B cell (primary cell): ENCODE results near the gene COTL1.

Source experiments
- EZH2 ChIP-seq: IDR thresholded peaks from 2 replicates; pipeline ENCODE4 v1.6.1; 2012; ENCODE audit warnings: borderline replicate concordance, low read depth, mild to moderate bottlenecking, moderate library complexity, low read length; ENCODE audit not compliant: insufficient read depth, poor library complexity, severe bottlenecking
- TF ChIP-seq, protein P1 (sequence below): fragments of 200-600 bp; IDR thresholded peaks from one replicate; pipeline ENCODE4 v1.8.0; 2022; ENCODE audit warnings: antibody characterized with exemption, mild to moderate bottlenecking

DNA sequence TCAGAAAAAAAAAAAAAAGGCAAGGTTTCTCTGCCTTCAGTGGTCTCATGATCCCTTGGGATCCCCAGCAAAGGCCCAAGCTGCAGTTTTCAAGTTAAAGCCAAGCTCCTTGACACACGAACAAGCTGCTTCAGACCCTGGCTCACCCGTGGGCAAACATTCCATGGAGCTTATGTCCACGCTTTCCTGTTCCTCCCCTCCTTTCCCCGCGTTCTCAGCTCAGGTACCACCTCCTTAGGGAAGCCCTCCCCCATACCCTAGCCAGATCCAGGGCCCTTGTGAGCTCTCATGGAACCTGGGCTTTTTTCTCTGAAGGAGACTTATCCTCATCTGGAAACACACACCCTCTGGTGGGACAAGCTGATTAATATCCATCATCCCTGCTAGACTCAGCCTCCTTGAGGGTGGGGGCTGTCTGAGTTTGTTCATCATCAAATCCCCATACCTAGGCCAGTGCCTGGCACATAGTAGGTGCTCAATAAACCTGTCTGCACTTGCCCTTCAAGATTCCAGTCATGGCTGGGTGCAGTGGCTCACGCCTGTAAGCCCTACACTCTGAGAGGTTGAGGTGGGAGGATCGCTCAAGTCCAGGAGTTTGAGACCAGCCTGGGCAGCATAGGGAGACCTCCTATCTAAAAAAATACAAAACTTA lies 54.7 kb downstream of the COTL1 start:
- TF ChIP-seq, protein P1, sequence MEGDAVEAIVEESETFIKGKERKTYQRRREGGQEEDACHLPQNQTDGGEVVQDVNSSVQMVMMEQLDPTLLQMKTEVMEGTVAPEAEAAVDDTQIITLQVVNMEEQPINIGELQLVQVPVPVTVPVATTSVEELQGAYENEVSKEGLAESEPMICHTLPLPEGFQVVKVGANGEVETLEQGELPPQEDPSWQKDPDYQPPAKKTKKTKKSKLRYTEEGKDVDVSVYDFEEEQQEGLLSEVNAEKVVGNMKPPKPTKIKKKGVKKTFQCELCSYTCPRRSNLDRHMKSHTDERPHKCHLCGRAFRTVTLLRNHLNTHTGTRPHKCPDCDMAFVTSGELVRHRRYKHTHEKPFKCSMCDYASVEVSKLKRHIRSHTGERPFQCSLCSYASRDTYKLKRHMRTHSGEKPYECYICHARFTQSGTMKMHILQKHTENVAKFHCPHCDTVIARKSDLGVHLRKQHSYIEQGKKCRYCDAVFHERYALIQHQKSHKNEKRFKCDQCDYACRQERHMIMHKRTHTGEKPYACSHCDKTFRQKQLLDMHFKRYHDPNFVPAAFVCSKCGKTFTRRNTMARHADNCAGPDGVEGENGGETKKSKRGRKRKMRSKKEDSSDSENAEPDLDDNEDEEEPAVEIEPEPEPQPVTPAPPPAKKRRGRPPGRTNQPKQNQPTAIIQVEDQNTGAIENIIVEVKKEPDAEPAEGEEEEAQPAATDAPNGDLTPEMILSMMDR = no peak
- TF ChIP-seq EZH2 = no peak
